Common myeloid progenitor, CD34-positive (primary cell): ENCODE results near the gene LYSMD2.

Experiments used
- CTCF ChIA-PET: fragments of 350-600 bp; sonication (Branson Sonifier 250); formaldehyde crosslinking; loops from one replicate; lab custom pipeline; 2021; ENCODE audit warnings: antibody characterized with exemption; lab: Charles Lee
- POLR2A ChIA-PET: fragments of 350-600 bp; sonication (Branson Sonifier 250); formaldehyde crosslinking; loops from one replicate; lab custom pipeline; 2021; ENCODE audit warnings: antibody characterized with exemption; lab: Charles Lee
- DNase-seq, 3 donors: peaks; one replicate each; pipeline versions ENCODE4 v3.0.0 to v3.0.0-alpha.2; 2013
- H3K27ac ChIP-seq, 2 experiments: 1 replicate in 1 of 2; 2 replicates in 1 of 2; pipeline ENCODE4 v1.7.0; 2013; ENCODE audit warnings: inconsistent platforms in 2 of 2, low read length in 2 of 2, mild to moderate bottlenecking in 2 of 2, low read depth in 1 of 2, moderate library complexity in 1 of 2; ENCODE audit not compliant: severe bottlenecking in 2 of 2, insufficient read depth in 1 of 2, poor library complexity in 1 of 2
- H3K27me3 ChIP-seq, 5 experiments: replicated peaks in 2 of 5; 1 replicate in 3 of 5; 2 replicates in 2 of 5; pipeline versions ENCODE4 v1.6.1 to v1.7.0; 2013; ENCODE audit warnings: low read length in 4 of 5, mild to moderate bottlenecking in 2 of 5, moderate library complexity in 2 of 5, inconsistent platforms in 1 of 5; ENCODE audit not compliant: insufficient read depth in 5 of 5, control insufficient read depth in 4 of 5
- H3K36me3 ChIP-seq, 4 experiments: 1 replicate in 2 of 4; 2 replicates in 2 of 4; pipeline versions ENCODE4 v1.6.1 to v1.7.0; 2013; ENCODE audit warnings: low read length in 3 of 4, control low read depth in 1 of 4, mild to moderate bottlenecking in 1 of 4; ENCODE audit not compliant: control insufficient read depth in 4 of 4, insufficient read depth in 4 of 4
- H3K4me1 ChIP-seq, 4 experiments: 1 replicate in 3 of 4; 2 replicates in 1 of 4; pipeline versions ENCODE4 v1.6.1 to v1.7.1; 2013; ENCODE audit warnings: low read length in 3 of 4, mild to moderate bottlenecking in 3 of 4, control low read depth in 1 of 4, inconsistent platforms in 1 of 4, moderate library complexity in 1 of 4; ENCODE audit not compliant: control insufficient read depth in 4 of 4, insufficient read depth in 4 of 4; ENCODE audit errors: control extremely low read depth in 1 of 4
- H3K4me3 ChIP-seq, 7 experiments: 1 replicate in 4 of 7; 2 replicates in 3 of 7; pipeline versions ENCODE4 v1.5.1 to v1.7.0; 2013; ENCODE audit warnings: mild to moderate bottlenecking in 7 of 7, low read length in 6 of 7, moderate library complexity in 6 of 7, inconsistent platforms in 2 of 7, low read depth in 2 of 7, control low read depth in 1 of 7; ENCODE audit not compliant: insufficient read depth in 4 of 7, control insufficient read depth in 1 of 7; ENCODE audit errors: extremely low read depth in 1 of 7
- H3K9me3 ChIP-seq, 5 experiments: 1 replicate in 4 of 5; 2 replicates in 1 of 5; pipeline versions ENCODE4 v1.6.1 to v1.7.1; 2013; ENCODE audit warnings: low read length in 4 of 5, mild to moderate bottlenecking in 2 of 5, inconsistent platforms in 1 of 5, low read depth in 1 of 5, moderate library complexity in 1 of 5; ENCODE audit not compliant: control insufficient read depth in 4 of 5, insufficient read depth in 2 of 5; ENCODE audit errors: control extremely low read depth in 1 of 5
- WGBS: methylation state at CpG from one replicate; pipeline ENCODE4 v1.1.5; 2013; ENCODE audit not compliant: insufficient coverage; 5-methylcytosine and 5-hydroxymethylcytosine counted together

The LYSMD2 gene

DNA sequence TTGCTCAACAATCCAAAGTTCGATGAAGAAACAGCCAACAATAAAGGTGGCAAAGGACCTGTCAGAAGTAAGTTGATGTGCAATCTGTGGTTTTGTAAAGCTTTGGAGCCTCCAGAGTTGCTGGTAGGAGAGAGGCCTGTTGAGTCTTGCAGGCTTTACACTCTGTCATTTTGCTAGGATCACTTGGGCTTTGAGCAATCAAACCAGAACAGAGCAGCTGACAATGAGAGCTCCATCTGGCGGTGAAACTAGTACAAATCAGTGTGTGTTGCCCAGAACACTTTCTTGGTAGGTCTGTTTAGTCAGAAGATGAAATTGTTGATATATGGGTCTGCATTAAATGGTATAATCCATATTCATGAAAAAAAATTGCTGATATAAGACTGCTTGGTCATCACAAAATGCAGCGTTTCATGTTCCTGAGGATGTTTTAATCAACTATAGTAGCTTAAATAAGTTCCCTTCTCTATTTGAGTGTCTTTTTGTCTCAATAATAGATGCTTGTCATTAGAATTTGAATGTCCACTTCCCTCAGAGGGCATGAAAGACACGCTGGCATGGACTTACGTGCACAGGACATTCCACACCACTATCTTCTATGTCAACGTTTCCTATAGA, 39.6 kb upstream of the LYSMD2 start:
- POLR2A ChIA-PET, result interaction anchor here (0.6 to 2.1 kb wide), 2 partner anchors 127 kb away, joined by 3 to 10 read pairs; no protein-coding TSS in a partner anchor
- Histone ChIP-seq H3K36me3 (peaks cover 3 to 25% (median 10%) of the 10 kb centered on the region in 4 experiments), H3K27ac (no peak overlapping the region), H3K9me3 (no peaks in the 10 kb centered on the region), H3K27me3 (no peaks in the 10 kb centered on the region), H3K4me3 (no peak overlapping the region), H3K4me1 (no peaks in the 10 kb centered on the region)
- WGBS, result 17% methylated on average over 2 of the region's 6 CpGs
- CTCF ChIA-PET, result interaction anchor here (0.6 to 8.5 kb wide), 40 partner anchors 9 to 242 kb away, joined by 3 to 134 read pairs (median 6); partner anchors contain the start of genes DMXL2, LYSMD2 and SCG3
- DNase-seq, result peak; percentile 79 to 90 (median 85)

DNA sequence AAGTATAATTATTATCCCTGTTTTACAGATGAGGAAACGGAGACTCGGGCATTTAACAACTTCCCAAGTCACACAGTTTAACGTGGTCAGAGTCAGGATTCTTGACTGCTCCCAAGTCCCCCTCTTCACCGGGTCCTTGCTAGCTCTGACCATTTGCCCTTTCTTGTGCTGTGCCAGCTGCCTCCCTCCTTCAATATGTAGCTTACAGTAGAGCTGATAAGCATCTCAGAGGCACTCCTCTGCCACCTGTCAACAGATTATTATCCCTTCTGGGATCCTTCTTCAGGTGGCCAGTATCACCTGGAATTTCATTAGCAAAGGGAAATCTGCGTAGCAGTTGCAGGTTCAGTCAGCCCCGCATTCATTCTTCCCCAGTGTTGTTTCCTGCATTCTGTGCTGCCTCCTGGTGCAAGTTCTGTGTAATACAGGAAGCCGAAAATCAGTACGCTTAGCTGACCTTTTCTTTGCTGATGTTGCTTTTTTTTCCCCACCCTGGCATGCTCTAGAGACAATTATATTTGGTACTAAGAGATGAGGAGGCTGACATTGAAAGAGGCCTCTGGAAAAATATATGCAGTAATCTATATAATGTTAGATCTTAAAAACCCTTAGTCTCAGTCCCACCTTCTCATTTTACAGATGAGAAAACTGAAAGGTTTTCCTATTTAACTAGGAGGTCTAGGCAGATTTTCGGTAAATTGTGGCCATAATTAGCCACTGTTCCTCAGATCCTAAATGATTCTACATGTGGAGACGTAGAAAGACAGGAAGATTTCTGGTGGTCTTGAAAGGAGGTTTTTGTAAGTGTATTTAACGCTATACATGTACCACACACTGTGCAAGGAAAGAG, 38.7 kb upstream of the LYSMD2 start:
- Histone ChIP-seq H3K4me3 (no peak overlapping the region), H3K9me3 (no peaks in the 10 kb centered on the region), H3K27me3 (no peaks in the 10 kb centered on the region), H3K4me1 (no peaks in the 10 kb centered on the region), H3K36me3 (peaks cover 3 to 22% (median 9%) of the 10 kb centered on the region in 4 experiments), H3K27ac (no peak overlapping the region)
- POLR2A ChIA-PET, result interaction anchor here (2.1 kb wide), 1 partner anchor 126 kb away, joined by 10 read pairs; no protein-coding TSS in a partner anchor
- 72% methylated on average over 8 of the region's 11 CpGs for WGBS
- CTCF ChIA-PET, result interaction anchor here (0.6 to 8.5 kb wide), 44 partner anchors 8 to 241 kb away, joined by 3 to 134 read pairs (median 5); partner anchors contain the start of genes DMXL2, LYSMD2 and SCG3
- peak; percentile 52 to 70 (median 65) for DNase-seq

DNA sequence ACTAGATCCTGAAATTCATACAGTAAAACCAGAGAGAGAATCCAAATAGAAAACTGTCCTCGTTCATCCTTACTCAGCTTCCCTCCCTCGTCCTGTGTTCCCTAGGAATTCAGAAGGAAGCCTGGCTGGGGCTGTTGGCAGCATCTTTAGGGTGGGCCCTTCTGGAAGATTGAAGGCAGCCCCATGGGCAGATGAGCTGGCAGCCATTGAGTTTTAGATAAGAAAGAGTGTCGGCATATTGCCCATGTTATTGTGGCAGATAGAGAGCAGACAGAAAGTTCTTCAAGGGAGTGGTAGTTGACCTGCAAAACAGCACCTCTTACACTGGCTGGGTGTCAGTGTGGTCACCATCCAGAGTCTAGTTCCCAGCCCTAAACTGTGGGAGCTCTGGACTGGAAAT, 37.5 kb upstream of the LYSMD2 start:
- Histone ChIP-seq H3K9me3 (no peaks in the 10 kb centered on the region), H3K27me3 (no peaks in the 10 kb centered on the region), H3K4me3 (no peak overlapping the region), H3K27ac (no peak overlapping the region), H3K36me3 (peaks cover 2 to 27% (median 10%) of the 10 kb centered on the region in 4 experiments), H3K4me1 (no peaks in the 10 kb centered on the region)
- WGBS, result 94% methylated on average over 3 of the region's 3 CpGs
- no peak for DNase-seq
- POLR2A ChIA-PET, result no interaction called here
- CTCF ChIA-PET, result interaction anchor here (0.8 to 8.5 kb wide), 10 partner anchors 13 to 125 kb away, joined by 3 to 134 read pairs (median 4); partner anchors contain the start of gene TMOD2

DNA sequence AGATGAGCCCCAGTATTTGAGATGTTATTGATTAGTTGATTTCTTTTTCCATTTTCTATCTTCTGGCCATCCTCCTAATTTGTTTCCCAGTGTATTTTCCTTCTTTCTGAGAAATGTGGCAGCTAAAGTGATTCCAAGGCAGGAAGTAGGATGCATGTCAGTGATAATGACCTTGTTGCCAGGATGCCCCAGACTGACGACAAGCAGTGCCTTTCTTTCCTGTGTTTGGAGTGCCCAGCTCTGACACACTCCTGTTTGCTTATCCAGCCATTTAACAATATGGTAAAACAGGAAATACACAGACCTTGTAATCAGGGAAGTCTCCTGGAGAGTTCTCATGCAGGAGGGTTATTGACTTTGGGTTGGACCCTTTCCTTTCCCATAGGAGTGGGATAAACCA, 34.3 kb upstream of the LYSMD2 start:
- DNase-seq, result no peak
- ChIA-PET POLR2A (no interaction called here), CTCF (interaction anchor here (1.1 to 8.5 kb wide), 2 partner anchors 14 to 122 kb away, joined by 3 to 134 read pairs; no protein-coding TSS in a partner anchor)
- Histone ChIP-seq H3K4me3 (no peak overlapping the region), H3K4me1 (peaks cover 0 to 7% (median 7%) of the 10 kb centered on the region in 4 experiments), H3K27me3 (no peaks in the 10 kb centered on the region), H3K36me3 (peaks cover 7 to 43% (median 19%) of the 10 kb centered on the region in 4 experiments), H3K9me3 (no peaks in the 10 kb centered on the region), H3K27ac (no peak overlapping the region)
- WGBS, result 100% methylated on average over 1 of the region's 1 CpG

DNA sequence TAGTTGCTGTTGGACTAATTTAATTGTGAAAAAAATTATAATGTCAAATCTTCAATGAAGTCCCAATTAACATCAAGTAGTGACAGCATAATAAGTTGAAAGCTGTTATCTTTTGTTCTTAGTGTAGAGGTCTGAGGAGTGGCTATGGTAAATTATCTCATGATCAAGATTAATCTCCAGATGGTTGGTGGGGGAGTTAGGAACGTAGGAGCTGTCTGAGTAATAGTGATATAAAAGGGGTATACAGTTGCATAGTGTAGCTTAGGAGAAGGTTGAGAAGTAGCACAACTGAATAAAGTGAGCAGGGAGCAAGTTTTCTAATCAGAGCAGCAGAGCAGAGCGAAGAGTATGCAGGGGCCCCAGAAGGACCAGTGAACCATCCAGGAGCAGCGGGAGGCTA, 33.4 kb upstream of the LYSMD2 start:
- 74% methylated on average over 3 of the region's 3 CpGs for WGBS
- DNase-seq, result no peak
- no peak overlapping the region for H3K27ac ChIP-seq
- CTCF ChIA-PET, result interaction anchor here (8.5 kb wide), 1 partner anchor 121 kb away, joined by 134 read pairs; no protein-coding TSS in a partner anchor
- H3K9me3 ChIP-seq, result no peaks in the 10 kb centered on the region
- no peak overlapping the region for H3K4me3 ChIP-seq
- peaks cover 0 to 7% (median 7%) of the 10 kb centered on the region in 4 experiments for H3K4me1 ChIP-seq
- H3K36me3 ChIP-seq, result peaks cover 7 to 41% (median 19%) of the 10 kb centered on the region in 4 experiments
- POLR2A ChIA-PET, result no interaction called here
- no peaks in the 10 kb centered on the region for H3K27me3 ChIP-seq

DNA sequence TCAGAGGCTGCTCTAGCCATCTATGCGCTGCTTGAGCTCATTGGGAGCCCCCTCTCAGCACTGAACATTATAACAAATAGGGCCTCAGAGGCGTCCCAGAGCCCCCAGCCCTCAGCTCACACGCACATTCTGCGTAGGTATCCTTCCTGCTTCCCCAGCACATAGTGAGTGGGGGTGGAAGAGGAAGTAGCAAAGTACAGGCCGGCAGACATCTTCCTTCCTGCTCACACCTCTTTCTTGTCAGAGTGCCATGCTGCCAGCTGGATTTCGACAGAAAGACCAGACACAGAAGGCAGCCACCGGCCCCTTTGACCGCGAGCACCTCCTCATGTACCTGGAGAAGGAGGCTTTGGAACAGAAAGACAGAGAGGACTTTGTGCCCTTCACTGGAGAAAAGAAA, 30.6 kb upstream of the LYSMD2 start:
- Histone ChIP-seq H3K27ac (no peak overlapping the region), H3K36me3 (peaks cover 4 to 26% (median 14%) of the 10 kb centered on the region in 4 experiments), H3K4me1 (peaks cover 0 to 7% (median 7%) of the 10 kb centered on the region in 4 experiments), H3K9me3 (no peaks in the 10 kb centered on the region), H3K27me3 (no peaks in the 10 kb centered on the region), H3K4me3 (no peak overlapping the region)
- WGBS, result 100% methylated on average over 1 of the region's 9 CpGs
- peak in 1 of 3 donors; percentile 44 for DNase-seq
- CTCF ChIA-PET, result interaction anchor here (1.2 to 1.6 kb wide), 3 partner anchors 9 to 118 kb away, joined by 6 to 8 read pairs (median 7); no protein-coding TSS in a partner anchor
- POLR2A ChIA-PET, result no interaction called here
